Lower lobe of right lung (tissue), 2 donors: Measurements from ENCODE around the gene AGMAT. TPM values are rescaled to one million over a fixed set of nuclear protein-coding genes. Genes with fewer than 3 reads are reported as not detected.
A peak's percentile ranks its signal among the peaks of the same experiment; 100 is the strongest.

Source experiments
- ATAC-seq, 2 donors: fragments of 200-7000 bp; cut with Tn5 transposase; one replicate each; pipeline ENCODE4 v1.9.1; 2020 to 2022; ENCODE audit warnings: mild to moderate bottlenecking in 2 of 2, moderate library complexity in 2 of 2
- DNase-seq: peaks from one replicate; pipeline ENCODE4 v3.0.0-alpha.2; 2020
- H3K27ac ChIP-seq: fragments of 200-600 bp; one replicate; pipeline ENCODE4 v1.8.0; 2022
- H3K27me3 ChIP-seq: fragments of 200-600 bp; one replicate; pipeline ENCODE4 v1.8.0; 2022; ENCODE audit warnings: low read depth
- H3K36me3 ChIP-seq: fragments of 200-600 bp; one replicate; pipeline ENCODE4 v1.8.0; 2022; ENCODE audit warnings: mild to moderate bottlenecking
- H3K4me1 ChIP-seq: fragments of 200-600 bp; one replicate; pipeline ENCODE4 v1.8.0; 2022
- H3K4me3 ChIP-seq: fragments of 200-600 bp; one replicate; pipeline ENCODE4 v1.8.0; 2022; ENCODE audit warnings: mild to moderate bottlenecking
- H3K9me3 ChIP-seq: fragments of 200-600 bp; one replicate; pipeline ENCODE4 v1.8.0; 2022
- CTCF ChIP-seq: fragments of 200-600 bp; IDR thresholded peaks from one replicate; pipeline ENCODE4 v1.8.0; 2022; ENCODE audit warnings: antibody characterized with exemption, mild to moderate bottlenecking
- intact Hi-C: fragments of 100-400 bp; cut with DNase I; formaldehyde crosslinking; loops from one replicate; pipeline ENCODE4 v1.11.0; 2022
- long read RNA-seq: library from polyadenylated mRNA; unstranded; transcript quantifications from one replicate; pipeline ENCODE4 v2.0.0, GENCODE V29; 2021
- total RNA-seq: library from RNA; stranded (reverse); fragmentation: NEBNext Ultra II Directional; extraction: Animal tissue kit (Norgen Biotek cat#: 25700); gene quantifications from one replicate; pipeline ENCODE4 v1.2.1, GENCODE V29; 2021
- donor health status: DM: no; HTN: yes; CAD: no; lungs with severe emphysema.

Gene AGMAT, protein sequence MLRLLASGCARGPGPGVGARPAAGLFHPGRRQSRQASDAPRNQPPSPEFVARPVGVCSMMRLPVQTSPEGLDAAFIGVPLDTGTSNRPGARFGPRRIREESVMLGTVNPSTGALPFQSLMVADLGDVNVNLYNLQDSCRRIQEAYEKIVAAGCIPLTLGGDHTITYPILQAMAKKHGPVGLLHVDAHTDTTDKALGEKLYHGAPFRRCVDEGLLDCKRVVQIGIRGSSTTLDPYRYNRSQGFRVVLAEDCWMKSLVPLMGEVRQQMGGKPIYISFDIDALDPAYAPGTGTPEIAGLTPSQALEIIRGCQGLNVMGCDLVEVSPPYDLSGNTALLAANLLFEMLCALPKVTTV
- not detected for total RNA-seq
- long read RNA-seq, partial matches to known transcripts = 1 of 3 reads
- long read RNA-seq, other reads (novel, unspliced or antisense) = 2 of 3 reads

DNA sequence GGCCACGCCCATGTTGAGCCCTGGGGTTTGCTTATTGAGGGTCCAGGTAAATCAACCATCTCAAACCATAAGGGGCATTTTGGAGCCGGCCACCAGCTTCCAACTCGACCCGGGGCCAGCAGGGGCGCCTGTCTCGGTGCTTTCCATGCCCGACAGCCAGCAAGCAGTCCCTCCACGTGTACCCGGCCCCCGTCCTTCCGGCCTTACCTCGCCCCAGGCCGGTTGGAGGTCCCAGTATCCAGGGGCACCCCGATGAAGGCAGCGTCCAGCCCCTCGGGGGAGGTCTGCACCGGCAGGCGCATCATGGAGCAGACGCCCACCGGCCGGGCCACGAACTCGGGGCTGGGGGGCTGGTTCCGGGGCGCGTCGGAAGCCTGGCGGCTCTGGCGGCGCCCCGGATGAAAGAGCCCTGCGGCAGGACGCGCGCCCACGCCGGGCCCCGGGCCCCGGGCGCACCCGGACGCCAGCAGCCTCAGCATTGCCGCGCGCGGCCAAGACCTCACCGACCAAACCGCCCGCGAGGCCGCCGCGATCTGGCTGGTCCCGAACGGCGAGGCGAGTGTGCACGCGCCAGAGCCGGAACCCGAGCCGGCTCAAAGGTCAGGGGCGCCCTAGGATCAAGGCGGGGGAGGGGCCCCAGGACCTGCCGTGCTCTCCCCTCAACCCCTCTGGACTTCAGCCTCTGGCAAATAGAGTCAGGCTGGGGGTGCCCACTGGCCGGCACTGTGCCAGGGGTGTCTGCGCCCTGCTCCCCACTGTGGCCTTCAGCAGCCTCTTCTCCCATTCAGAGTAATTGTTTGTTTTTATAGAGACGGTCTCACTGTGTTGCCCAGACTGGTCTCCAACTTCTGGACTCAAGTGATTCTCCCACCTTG lies at the start of gene AGMAT:
TSS of gene AGMAT (minus strand) at position 563 of the 875 bp plus-strand sequence. CDS start at position 479, 84 bp downstream.
- peak; percentile 21 for TF ChIP-seq CTCF
- Histone ChIP-seq H3K9me3 (no peaks in the 10 kb centered on the region), H3K4me3 (peak within 1 kb of the TSS; percentile 52), H3K27me3 (peaks cover 17% of the 10 kb centered on the region), H3K27ac (no peak within 1 kb of the TSS), H3K4me1 (peaks cover 10% of the 10 kb centered on the region), H3K36me3 (no peaks in the 10 kb centered on the region)
- DNase-seq = peak; percentile 50
- intact Hi-C loops = no loop called here
- peak; percentile 76 to 77 for ATAC-seq

- TF ChIP-seq CTCF = no peak
- H3K36me3 ChIP-seq = peaks cover 98% of the 10 kb centered on the region
- H3K27ac ChIP-seq = no peak overlapping the region
- DNase-seq = no peak
- no peaks in the 10 kb centered on the region for H3K27me3 ChIP-seq
- no peaks in the 10 kb centered on the region for H3K9me3 ChIP-seq
- peaks cover 8% of the 10 kb centered on the region for H3K4me1 ChIP-seq
- intact Hi-C loops = no loop called here
- no peak overlapping the region for H3K4me3 ChIP-seq
- no peak for ATAC-seq
Measured at GRCh38 chr1:15633756-15634420, 49.0 kb upstream of the AGMAT start.

DNA sequence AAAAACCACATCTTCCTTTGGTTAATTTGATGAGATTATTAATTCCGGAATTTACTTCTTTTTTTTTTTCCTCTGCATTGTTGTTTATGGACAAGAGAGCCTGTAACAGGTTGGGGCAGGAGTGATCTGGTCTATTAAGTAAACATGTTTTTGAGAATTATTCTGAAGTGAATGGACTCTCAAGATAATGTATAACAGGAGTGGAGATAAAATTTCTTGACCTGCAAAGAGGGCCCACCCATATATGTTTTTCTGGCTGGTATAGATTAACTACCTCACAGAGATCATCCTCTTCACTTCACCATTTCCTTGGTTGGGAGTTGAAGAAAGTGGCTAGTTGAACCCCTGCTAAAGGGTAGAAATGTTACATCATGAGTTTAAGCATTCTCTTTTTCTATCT lies 43.2 kb upstream of the AGMAT start:
- no peak for ATAC-seq

DNA sequence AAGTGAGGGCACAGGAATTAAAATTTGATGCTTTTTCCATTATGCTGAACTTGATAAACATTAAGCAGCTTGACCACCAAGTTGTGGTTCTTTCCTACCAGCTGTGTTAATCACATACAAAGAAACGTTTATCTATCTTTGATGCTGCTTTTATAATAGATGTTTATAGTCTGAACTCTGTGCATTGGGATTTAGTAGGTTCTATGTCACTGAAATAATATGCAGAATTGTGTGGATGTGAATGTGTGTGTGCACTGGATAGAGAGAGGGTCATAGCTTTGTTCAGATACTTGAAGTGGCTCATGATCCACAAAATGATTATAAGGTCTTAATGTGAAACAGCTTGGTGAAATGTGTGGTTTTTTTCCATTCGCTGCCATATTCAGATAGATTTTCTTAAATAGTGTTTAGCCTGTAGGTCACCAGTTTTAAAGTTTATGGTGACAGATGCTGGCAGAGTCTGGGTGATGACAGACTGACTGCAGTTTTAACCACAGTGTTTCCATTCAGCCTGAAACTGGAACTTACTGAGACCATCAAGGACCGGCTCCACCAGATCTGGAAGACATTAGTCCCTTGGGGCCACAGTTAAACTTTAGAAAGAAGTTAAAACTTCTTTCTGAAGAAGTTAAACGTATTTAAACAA lies 42.6 kb upstream of the AGMAT start:
- intact Hi-C loops = no loop called here
- Histone ChIP-seq H3K9me3 (no peaks in the 10 kb centered on the region), H3K36me3 (peaks cover 56% of the 10 kb centered on the region), H3K27ac (peak overlapping the region; percentile 21), H3K4me3 (no peak overlapping the region), H3K4me1 (peaks cover 63% of the 10 kb centered on the region), H3K27me3 (no peaks in the 10 kb centered on the region)
- no peak for TF ChIP-seq CTCF
- ATAC-seq (no peak), DNase-seq (no peak)

More for the DNA sequence above, 43.2 kb upstream of the AGMAT start:
- no peak for DNase-seq
- Histone ChIP-seq H3K27ac (no peak overlapping the region), H3K4me1 (peaks cover 58% of the 10 kb centered on the region), H3K36me3 (peaks cover 61% of the 10 kb centered on the region), H3K9me3 (no peaks in the 10 kb centered on the region), H3K4me3 (no peak overlapping the region), H3K27me3 (no peaks in the 10 kb centered on the region)
- intact Hi-C loops = no loop called here
- no peak for TF ChIP-seq CTCF
